Measurements from ENCODE around the gene ANTXR2.
A peak's percentile ranks its signal among the peaks of the same experiment; 100 is the strongest.

ANTXR2 gene

DNA sequence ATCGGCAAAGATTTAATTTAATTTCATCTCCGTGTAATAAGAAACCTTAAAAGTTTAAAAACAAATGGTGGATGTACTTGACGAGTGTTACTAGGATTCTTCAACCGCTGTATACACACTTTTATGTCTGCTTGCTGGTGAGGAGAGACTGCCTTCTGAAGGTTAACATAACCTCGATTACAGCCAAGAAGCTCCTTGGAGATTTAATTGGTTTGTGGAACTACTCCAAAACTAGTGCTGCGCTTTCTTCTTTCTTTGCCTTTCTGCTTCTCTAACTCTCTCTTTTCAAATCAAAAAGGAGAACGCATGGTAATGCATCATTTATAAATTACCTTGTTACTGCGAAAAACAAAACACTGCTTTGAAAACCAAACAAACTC is 109.0 kb downstream of the ANTXR2 start:
- DNase-seq = no peak
- in situ Hi-C loops (cut with HindIII; ENCODE audit: low pct_ligation_motif_present, low pct_unique_long_range_greater_than_20kb, low sequenced_read_pairs) = no loop called here

- no peak for DNase-seq
- in situ Hi-C loops (cut with HindIII; ENCODE audit: low pct_ligation_motif_present, low pct_unique_long_range_greater_than_20kb, low sequenced_read_pairs) = no loop called here
Observed at GRCh38 chr4:79959652-79960051, 113.4 kb downstream of the ANTXR2 start.

DNA sequence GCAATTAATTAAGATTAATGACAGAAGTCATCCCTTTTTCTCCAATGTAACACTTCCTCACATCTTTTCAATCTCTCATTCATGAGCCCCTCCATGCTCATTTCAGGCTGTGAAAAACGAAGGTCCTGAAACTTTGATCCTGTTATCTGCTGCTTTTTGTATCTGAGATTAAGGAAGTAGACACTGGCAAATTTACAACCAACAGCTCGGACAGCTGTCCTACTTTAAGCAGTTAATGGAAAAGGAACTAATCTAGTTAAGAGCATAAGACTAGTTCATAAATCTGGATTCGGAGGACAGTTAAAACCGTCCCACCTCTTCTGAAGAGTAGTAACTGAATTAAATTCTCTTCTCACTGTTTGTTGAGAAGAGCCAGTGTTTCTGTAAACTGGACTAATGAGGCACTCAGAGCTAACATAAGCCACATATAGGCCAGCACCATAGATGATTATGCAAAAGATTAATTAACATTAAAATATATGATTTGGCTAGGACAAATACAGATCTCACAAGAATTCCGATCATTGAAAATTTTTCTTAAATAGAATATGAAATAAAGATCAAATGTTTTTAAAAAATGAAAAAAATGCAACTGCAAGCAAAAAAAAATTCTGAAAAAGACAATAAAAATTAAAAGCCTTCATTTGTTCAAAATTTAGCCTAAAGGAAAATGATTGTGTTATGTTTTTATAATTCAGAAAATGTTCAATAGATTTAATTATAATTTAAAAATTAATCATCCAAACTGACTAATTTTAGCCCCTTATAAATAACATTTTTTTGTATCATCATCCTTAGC is 114.4 kb downstream of the ANTXR2 start:
- no peak for DNase-seq
- in situ Hi-C loops (cut with HindIII; ENCODE audit: low pct_ligation_motif_present, low pct_unique_long_range_greater_than_20kb, low sequenced_read_pairs) = no loop called here

DNA sequence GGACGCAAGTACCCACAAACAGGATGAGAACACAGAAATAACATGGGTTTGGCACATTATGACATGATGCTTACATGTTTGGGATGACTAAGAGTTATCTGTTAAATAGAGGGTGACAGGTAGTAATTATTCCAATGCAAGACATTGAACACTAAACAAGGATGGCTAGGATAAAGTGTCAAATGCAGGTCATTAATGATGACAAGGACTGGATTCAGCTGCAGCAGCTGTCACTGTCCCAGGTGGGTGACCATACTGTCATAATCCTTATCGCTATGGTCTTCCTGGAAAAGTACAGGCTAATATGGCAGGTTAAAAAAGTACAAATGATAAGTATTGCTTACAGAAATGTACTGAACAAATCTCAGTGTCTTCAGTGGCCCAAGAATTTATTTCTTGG is 123.9 kb downstream of the ANTXR2 start:
- in situ Hi-C loops (cut with HindIII; ENCODE audit: low pct_ligation_motif_present, low pct_unique_long_range_greater_than_20kb, low sequenced_read_pairs) = no loop called here
- no peak for DNase-seq

GRCh38 chr4:79948739-79949138 is 124.3 kb downstream of the ANTXR2 start:
- no peak for DNase-seq
- in situ Hi-C loops (cut with HindIII; ENCODE audit: low pct_ligation_motif_present, low pct_unique_long_range_greater_than_20kb, low sequenced_read_pairs) = no loop called here

DNA sequence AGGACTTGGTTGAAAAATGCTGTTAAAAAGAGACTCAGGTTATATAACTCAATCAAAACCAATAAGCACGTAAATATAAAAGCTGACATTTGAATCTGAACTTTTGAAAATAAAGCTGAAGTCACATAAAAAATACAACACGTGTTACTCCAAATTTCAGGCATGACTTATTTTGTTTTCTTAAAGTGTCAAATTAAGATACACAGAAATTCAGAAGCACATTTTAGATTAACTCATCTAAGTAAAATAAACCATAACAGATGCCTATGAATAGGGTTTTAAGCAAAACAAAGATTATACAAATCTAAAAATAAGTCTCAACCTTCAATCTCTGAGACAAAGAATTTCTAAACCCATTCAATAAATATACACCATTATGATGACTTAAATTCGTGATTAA is 124.8 kb downstream of the ANTXR2 start:
- in situ Hi-C loops (cut with HindIII; ENCODE audit: low pct_ligation_motif_present, low pct_unique_long_range_greater_than_20kb, low sequenced_read_pairs) = no loop called here
- DNase-seq = no peak

- in situ Hi-C loops (cut with HindIII; ENCODE audit: low pct_ligation_motif_present, low pct_unique_long_range_greater_than_20kb, low sequenced_read_pairs) = no loop called here
- DNase-seq = no peak
Observed at GRCh38 chr4:79947386-79947785, 125.6 kb downstream of the ANTXR2 start.

- in situ Hi-C loops (cut with HindIII; ENCODE audit: low pct_ligation_motif_present, low pct_unique_long_range_greater_than_20kb, low sequenced_read_pairs) = no loop called here
- no peak for DNase-seq
Observed at GRCh38 chr4:79935274-79935673, 137.8 kb downstream of the ANTXR2 start.

GRCh38 chr4:79934660-79935059 is 138.4 kb downstream of the ANTXR2 start:
- in situ Hi-C loops (cut with HindIII; ENCODE audit: low pct_ligation_motif_present, low pct_unique_long_range_greater_than_20kb, low sequenced_read_pairs) = no loop called here
- DNase-seq = no peak

DNA sequence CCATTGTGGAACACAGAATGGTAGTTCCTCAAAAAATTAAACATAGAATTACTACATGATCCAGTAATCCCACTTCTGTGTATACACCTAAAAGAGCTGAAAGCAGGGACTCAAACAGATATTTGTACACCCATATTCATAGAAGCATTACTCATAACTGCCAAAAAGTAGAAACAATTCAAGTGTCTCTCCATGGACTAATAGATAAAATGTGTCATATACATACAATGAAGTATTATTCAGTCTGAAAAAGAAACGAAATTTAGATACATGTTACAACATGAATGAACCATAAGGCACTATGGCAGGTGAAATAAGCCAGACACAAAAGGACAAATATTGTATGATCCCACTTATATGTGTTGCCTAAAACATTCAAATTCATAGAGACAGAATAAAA is 145.1 kb downstream of the ANTXR2 start:
- DNase-seq = no peak
- in situ Hi-C loops (cut with HindIII; ENCODE audit: low pct_ligation_motif_present, low pct_unique_long_range_greater_than_20kb, low sequenced_read_pairs) = no loop called here

DNA sequence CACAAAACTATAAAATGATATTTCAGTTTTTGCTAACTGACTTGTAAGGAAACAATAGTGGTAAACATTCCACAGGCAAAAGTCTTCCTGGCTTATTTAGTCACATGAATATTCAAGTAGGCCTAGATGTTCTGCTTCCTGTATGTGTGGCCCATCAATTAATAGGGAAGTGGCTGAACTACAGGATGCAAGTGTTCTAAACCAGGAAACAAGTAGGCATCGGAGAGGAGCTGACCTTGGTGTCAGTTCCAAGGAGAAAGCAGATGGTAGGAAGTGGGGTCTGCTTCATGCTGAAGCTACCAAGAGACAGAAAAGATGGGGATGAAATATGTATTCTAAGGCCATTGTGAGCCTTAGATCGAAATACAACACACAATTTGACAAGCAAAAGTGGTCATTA is 149.7 kb downstream of the ANTXR2 start:
- no peak for DNase-seq
- in situ Hi-C loops (cut with HindIII; ENCODE audit: low pct_ligation_motif_present, low pct_unique_long_range_greater_than_20kb, low sequenced_read_pairs) = no loop called here

DNA sequence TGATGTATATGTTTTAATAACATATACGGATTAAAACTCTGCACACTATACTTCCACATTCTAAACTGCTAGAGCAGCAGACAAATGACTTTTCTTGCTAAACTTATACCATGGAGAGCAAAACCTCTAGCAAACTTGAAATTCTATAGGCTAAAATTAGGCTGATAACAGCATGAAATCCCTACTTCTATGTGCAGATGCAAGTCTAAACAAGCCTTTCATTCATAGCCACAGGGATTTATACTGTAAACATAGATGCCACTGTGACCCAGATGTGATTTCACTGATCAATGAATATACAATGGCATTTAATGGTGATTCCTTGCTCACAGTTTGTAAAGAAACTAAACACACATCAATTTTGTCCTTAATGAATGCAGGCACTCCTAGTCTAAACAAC is 151.0 kb downstream of the ANTXR2 start:
- no peak for DNase-seq
- in situ Hi-C loops (cut with HindIII; ENCODE audit: low pct_ligation_motif_present, low pct_unique_long_range_greater_than_20kb, low sequenced_read_pairs) = no loop called here

DNA sequence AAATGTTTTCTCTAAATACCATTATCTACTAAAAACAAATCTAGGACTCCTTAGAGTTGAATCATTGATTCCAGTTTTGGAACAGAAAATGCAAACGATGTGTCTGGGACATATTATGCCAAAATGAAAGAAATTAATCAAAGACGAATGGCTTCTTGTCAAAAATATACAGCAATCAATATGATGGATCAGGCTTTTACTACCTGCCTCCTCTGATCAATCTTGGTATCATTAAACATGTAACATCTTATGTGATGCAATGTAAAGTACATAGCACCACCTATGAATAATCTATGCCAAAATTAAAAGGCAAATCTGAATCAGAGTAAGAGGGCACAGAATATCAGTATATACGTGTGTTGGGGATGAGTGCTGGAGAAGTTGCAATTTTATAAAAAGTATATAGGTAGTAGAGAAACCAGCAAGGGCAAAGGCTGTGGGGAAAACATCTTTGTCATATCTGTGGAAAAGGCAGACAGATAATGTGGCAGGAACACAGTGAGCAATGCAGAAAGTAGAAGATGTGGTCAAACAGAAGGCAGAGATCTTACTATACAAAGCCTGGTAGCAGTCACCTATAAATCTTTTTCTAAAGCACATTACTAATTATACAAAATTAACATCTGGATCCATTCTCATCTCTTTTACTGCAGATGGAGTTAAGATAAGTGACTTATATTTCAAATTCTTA is 152.7 kb downstream of the ANTXR2 start:
- DNase-seq = no peak
- in situ Hi-C loops (cut with HindIII; ENCODE audit: low pct_ligation_motif_present, low pct_unique_long_range_greater_than_20kb, low sequenced_read_pairs) = no loop called here

DNA sequence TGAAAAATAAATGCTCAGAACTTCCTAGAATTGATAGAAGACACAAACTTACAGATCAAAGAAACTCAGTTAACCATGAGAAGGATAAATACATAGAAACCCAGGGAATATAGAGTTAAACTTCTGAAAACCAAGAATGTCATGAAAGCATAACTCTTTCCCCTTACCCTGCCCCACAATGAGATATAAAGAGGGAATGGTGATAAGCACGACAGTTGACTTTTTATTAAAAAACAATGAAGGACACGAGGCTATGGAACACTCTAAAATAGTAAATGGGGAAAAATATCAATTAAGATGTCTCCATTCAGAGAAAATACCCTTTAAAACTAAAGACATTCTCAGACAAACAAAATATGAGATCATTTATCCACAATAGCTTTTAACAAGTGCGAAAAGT is 154.7 kb downstream of the ANTXR2 start:
- in situ Hi-C loops (cut with HindIII; ENCODE audit: low pct_ligation_motif_present, low pct_unique_long_range_greater_than_20kb, low sequenced_read_pairs) = no loop called here
- DNase-seq = no peak

GRCh38 chr4:79917246-79917645 is 155.8 kb downstream of the ANTXR2 start:
- DNase-seq = peak; percentile 53
- in situ Hi-C loops (cut with HindIII; ENCODE audit: low pct_ligation_motif_present, low pct_unique_long_range_greater_than_20kb, low sequenced_read_pairs) = no loop called here

DNA sequence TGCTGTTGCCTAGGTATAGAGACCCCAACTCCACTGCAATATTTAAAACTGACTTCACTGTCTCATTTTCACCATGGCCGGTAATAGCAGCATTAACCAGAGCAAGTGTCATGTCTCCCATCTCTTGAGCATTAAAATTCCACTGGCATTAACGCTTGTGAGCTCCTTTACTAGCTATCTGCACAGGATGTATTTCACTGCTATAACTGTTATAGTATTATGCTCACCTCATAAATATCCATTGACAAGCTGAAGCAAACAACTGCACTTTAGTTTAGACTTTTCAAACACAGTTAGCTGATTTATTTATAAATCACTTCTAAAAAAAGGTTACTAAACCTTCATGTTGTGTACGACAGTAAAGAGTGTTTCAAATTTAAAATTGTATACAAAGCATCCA is 157.8 kb downstream of the ANTXR2 start:
- in situ Hi-C loops (cut with HindIII; ENCODE audit: low pct_ligation_motif_present, low pct_unique_long_range_greater_than_20kb, low sequenced_read_pairs) = no loop called here
- DNase-seq = no peak

DNA sequence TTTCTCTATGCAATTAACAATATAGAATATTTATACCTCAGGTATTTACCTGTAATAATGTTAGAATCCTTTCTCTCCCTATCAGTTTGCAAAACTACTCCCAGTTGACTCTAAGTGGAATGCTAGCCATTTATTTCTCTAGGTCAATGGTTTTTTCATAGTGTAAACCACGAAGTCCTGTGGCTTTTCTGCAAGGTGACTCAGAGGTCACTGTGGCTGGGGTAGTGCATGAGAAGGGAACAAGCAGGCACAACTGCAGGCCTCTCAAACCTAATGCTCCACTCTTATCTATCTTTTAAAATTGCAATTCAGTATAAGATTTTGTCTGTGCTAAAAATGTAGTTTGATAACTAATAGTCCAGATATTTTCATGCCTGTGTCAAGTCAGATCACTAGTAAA is 159.4 kb downstream of the ANTXR2 start:
- in situ Hi-C loops (cut with HindIII; ENCODE audit: low pct_ligation_motif_present, low pct_unique_long_range_greater_than_20kb, low sequenced_read_pairs) = no loop called here
- DNase-seq = peak; percentile 31

DNA sequence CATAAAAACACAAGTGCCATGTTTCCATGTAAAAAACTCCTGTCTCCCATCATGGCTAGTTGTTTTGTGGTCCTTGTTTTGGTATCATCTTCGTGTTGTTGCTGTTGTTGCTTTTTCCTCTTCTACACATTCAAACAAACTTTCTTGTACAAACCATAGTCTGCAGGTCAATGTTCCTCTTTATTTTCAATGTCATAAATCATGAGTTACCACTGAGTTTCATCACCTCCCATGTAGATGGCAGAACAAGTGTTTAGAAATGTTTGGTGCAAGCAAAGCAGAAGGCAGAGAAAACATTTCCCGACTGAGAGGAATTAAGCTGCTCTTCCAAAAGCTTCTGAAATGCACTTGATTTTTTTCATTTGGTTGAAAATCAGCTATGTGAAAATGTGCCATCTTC is 166.0 kb downstream of the ANTXR2 start:
- in situ Hi-C loops (cut with HindIII; ENCODE audit: low pct_ligation_motif_present, low pct_unique_long_range_greater_than_20kb, low sequenced_read_pairs) = no loop called here
- DNase-seq = no peak

DNA sequence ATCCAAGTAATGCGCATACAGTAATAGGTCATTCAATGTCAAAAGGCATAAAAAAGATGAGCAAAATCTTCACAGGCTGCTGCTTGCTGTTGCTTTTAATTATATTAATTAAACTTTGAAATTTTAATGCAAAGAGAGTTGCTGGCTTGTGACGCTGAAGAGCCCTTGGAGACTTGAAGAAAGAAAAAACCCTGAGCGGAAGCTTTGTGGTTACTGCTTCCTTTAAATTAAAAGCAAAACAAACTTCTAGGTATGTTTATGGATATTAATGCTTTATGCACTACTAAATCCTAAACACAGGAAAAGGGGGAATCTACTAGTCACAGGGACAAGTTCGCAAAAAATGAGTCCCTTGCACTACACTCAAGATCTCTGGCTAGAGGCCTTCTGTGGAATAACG is 166.7 kb downstream of the ANTXR2 start:
- in situ Hi-C loops (cut with HindIII; ENCODE audit: low pct_ligation_motif_present, low pct_unique_long_range_greater_than_20kb, low sequenced_read_pairs) = no loop called here

GRCh38 chr4:79905212-79905611 is 167.8 kb downstream of the ANTXR2 start:
- in situ Hi-C loops (cut with HindIII; ENCODE audit: low pct_ligation_motif_present, low pct_unique_long_range_greater_than_20kb, low sequenced_read_pairs) = no loop called here
- DNase-seq = no peak

More for the DNA sequence above, 166.7 kb downstream of the ANTXR2 start:
- no peak for DNase-seq
